Fibroblast of upper back skin (primary cell): ENCODE data around the gene MAP2K5.

Experiments
- DNase-seq: peaks from one replicate; pipeline ENCODE4 v3.0.0-alpha.2; 2013

Gene MAP2K5

GRCh38 chr15:67813104-67813634 is 270.7 kb downstream of the MAP2K5 start:
- no peak for DNase-seq

GRCh38 chr15:67815036-67815592 is 272.6 kb downstream of the MAP2K5 start:
- DNase-seq: no peak

- DNase-seq: no peak
Observed at GRCh38 chr15:67816668-67817067, 274.2 kb downstream of the MAP2K5 start.

GRCh38 chr15:67818464-67818863 is 276.0 kb downstream of the MAP2K5 start:
- no peak for DNase-seq

GRCh38 chr15:67819636-67820035 is 277.1 kb downstream of the MAP2K5 start:
- DNase-seq: no peak

- no peak for DNase-seq
Observed at GRCh38 chr15:67820122-67820991, 277.9 kb downstream of the MAP2K5 start.

GRCh38 chr15:67820992-67821783 is 278.7 kb downstream of the MAP2K5 start:
- DNase-seq: peak; percentile 49

- no peak for DNase-seq
Observed at GRCh38 chr15:67821784-67822440, 279.4 kb downstream of the MAP2K5 start.

- no peak for DNase-seq
Observed at GRCh38 chr15:67822537-67823313, 280.2 kb downstream of the MAP2K5 start.

- DNase-seq: no peak
Observed at GRCh38 chr15:67823314-67824196, 281.1 kb downstream of the MAP2K5 start.

- DNase-seq: no peak
Observed at GRCh38 chr15:67824197-67824968, 281.9 kb downstream of the MAP2K5 start.

GRCh38 chr15:67824976-67825880 is 282.7 kb downstream of the MAP2K5 start, which contains the start of gene SKOR1:
Gene SKOR1 (plus strand): TSS chr15:67825509. CDS start chr15:67825603, 94 bp downstream.
- DNase-seq: peak; percentile 19

GRCh38 chr15:67825881-67826716 is 283.6 kb downstream of the MAP2K5 start:
- no peak for DNase-seq

GRCh38 chr15:67826717-67827561 is 284.4 kb downstream of the MAP2K5 start:
- DNase-seq: no peak

- no peak for DNase-seq
Observed at GRCh38 chr15:67827562-67828277, 285.2 kb downstream of the MAP2K5 start.

- no peak for DNase-seq
Observed at GRCh38 chr15:67828278-67828968, 285.9 kb downstream of the MAP2K5 start.
